Myocyte (in vitro differentiated cells): ENCODE data around the gene PARD6B. TPM values are rescaled to one million over a fixed set of nuclear protein-coding genes. Genes with fewer than 3 reads are reported as not detected.
A peak's percentile ranks its signal among the peaks of the same experiment; 100 is the strongest.
"Not testable (repeated sequence)": the region's sequence is repeated elsewhere in the genome, so short reads cannot be mapped to it uniquely, and the experiment has no call there.

Experiments
- DNase-seq: peaks from one replicate; pipeline ENCODE4 v3.0.0-alpha.2; 2012; ENCODE audit warnings: low read depth
- total RNA-seq: library from RNA; depleted of rRNA; stranded (reverse); fragments of >200 nt; gene quantifications from 2 replicates; pipeline ENCODE4 v1.2.3, GENCODE V29; 2014

The PARD6B gene
- total RNA-seq, 1 donor from 2014 or later, result 0.19 TPM

GRCh38 chr20:50771419-50772080 is 40.2 kb downstream of the PARD6B start:
- not testable (repeated sequence) for DNase-seq

DNA sequence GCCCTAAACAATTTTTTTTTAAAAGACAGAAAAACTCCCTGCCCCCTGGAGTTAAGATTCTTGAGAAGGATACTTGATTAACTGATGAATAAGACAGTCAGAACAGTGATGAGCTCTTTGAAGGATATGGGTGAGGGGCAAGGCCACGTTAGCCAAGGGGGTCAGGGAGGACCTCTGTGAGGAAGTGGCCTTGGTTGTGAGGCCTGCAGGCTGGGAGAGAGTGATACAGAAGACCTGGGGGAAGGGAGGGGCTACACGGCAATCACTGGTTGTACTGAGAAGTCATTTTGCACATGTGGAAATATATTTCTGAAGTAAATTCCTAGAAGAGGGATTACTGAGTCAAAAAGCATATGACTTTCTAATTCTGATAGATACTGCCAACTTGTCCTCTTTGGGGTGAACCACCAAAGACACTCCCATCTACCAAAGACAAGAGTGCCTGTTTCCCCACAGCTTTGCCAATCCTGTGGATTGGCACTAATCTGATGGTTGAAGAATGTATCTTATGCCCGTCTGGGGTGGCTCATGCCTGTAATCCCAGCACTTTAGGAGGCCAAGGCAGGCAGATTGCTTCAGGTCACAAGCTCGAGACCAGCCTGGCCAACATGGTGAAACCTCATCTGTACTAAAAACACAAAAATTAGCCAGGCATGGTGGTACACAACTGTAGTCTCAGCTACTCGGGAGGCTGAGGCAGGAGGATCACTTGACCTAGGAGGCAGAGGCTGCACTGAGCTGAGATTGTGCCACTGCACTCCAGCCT is 41.2 kb downstream of the PARD6B start:
- DNase-seq, result no peak

DNA sequence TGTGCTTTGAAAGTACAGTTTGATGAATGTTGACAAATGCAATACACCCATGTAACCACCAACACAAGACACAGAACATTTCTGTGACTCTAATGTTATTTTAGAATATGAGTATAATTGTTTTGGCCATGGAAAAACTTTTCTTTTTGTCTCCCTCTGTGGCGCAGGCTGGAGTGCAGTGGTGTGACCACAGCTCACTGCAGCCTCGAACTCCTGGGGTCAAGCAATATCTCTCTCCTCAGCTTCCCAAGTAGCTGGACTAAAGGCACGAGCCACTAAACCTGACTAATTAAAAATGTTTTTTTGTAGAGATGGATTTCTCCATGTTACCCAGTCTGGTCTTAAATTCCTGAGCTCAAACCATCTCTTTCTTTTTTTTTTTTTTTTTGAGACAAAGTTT is 43.1 kb downstream of the PARD6B start:
- DNase-seq, result no peak

DNA sequence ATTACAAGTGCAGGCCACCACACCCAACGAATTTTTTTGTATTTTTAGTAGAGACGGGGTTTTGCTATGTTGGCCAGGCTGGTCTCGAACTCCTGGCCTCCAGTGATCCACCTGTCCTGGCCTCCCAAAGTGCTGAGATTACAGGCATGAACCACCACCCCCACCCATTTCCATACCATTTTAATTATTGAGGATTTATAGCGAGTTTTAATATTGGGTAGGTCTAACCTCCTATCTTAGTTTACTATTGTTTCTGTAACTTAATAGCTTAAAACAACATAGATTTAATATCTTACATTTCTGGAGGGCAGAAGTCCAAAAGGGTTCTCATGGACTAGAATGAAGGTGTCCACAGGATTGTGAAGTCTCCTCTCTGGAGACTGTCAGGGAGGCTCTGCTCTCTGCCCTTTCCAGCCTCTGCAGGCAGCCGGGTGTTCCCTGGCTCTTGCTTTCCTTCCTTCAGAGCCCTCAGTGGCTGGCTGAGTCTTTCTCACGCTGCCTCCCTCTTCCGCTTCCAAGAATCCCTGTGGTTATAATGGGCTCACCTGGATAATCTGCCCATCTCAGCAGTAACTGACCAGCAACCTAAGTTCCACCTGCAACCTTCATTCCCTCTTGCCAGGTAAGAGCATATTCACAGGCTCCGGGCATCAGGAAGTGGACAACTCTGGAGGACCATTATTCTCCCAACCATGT is 44.9 kb downstream of the PARD6B start:
- DNase-seq, result no peak

- no peak for DNase-seq
Measured at GRCh38 chr20:50777373-50777772, 46.0 kb downstream of the PARD6B start.

DNA sequence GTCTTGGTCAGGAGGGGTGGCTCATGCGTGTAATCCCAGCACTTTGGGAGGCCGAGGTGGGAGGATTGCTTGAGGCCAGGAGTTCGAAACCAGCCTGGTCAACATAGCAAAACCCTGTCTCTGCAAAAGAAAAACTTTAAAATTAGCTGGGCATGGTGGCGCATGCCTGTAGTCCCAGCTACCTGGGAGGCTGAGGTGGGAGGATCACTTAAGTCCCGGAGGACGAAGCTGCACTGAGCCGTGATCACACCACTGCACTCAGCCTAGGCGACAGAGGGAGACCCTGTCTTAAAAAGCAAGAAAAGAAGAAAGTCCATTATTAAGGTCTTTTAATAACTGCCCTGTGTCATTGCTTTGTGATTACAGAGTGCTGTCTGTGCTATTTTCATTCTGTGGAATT is 47.6 kb downstream of the PARD6B start:
- DNase-seq, result not testable (repeated sequence)

- DNase-seq, result no peak
Measured at GRCh38 chr20:50783390-50783789, 52.0 kb downstream of the PARD6B start.

DNA sequence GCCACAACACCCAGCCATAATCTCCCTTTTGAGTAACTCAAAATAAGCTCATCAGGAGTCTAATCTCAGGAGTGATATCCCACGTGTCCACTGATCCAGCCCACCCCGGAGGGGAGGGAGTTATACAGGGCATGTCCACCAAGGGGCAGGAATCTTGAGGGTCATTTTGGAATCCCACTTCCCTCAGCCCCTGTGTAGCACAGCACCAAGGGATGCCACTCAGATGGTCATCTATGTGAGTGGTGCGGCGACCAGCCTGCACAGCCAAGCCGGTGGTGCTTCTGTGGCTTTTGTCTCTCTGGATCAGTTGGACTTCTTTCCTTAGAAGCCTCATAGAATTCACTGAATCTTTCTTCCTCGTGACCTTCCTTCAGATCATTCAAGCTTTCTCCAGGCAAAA is 52.5 kb downstream of the PARD6B start:
- DNase-seq, result no peak

GRCh38 chr20:50784464-50784863 is 53.1 kb downstream of the PARD6B start:
- DNase-seq, result no peak

DNA sequence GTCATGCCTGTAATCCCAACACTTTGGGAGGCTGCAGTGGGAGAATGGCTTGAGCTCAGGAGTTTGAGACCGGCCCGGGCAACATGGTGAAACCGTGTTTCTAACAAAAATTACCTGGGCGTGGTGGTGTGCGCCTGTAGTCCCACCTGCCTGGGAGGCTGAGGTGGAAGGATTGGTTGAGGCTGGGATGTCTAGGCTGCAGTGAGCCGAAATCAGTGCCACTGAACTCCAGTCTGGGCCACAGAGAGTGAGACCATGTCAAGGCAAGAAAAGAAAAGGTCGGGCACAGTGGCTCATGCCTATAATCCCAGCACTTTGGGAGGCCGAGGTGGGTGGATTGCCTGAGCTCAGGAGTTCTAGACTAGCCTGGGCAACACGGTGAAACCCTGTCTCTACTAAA is 55.3 kb downstream of the PARD6B start:
- no peak for DNase-seq

- DNase-seq, result no peak
Measured at GRCh38 chr20:50787181-50787580, 55.8 kb downstream of the PARD6B start.

DNA sequence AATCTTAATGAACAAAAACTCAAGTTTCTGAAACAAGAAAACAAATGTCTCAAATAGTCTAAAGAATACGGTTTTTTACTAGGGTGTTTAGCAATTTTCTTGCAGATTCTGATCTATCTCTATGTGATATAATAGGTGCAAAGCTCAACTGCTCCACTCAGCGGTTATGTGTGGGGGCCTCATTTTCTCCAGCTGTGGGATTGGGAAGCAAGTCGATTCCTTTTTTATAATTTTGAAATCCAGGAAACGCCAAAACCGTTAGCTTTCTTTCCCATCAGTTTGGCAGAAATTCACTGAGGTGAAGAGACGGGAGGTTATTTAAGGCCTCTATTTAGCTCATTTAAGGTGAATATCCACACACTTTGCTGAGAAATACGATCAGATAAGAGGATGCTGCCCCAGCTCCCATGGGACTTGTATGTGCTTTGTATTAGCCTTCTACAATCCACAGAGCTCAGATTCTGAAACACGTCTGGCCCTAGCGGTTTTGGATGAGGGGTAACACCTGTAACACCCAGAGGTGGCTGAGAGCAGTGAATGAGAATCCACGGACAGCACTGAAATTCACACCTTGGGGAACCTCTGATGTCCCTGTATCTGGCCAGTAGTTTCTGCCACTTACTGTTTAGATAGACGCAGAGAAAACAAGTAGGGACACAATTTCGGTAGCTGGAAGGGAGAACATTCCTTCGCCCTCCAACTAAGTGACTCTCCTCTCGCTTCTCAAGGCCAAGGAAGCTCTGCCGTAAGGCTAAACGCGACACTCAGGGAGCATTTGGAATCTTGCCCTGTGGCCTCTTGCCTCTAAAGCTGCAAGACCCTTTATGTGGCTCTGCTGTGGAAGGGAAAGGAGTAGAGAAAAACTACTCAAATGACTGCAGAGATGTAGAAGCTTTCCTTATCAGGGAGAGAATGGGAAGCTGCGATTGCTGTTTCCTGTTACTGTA is 56.9 kb downstream of the PARD6B start:
- peak; percentile 64 for DNase-seq

DNA sequence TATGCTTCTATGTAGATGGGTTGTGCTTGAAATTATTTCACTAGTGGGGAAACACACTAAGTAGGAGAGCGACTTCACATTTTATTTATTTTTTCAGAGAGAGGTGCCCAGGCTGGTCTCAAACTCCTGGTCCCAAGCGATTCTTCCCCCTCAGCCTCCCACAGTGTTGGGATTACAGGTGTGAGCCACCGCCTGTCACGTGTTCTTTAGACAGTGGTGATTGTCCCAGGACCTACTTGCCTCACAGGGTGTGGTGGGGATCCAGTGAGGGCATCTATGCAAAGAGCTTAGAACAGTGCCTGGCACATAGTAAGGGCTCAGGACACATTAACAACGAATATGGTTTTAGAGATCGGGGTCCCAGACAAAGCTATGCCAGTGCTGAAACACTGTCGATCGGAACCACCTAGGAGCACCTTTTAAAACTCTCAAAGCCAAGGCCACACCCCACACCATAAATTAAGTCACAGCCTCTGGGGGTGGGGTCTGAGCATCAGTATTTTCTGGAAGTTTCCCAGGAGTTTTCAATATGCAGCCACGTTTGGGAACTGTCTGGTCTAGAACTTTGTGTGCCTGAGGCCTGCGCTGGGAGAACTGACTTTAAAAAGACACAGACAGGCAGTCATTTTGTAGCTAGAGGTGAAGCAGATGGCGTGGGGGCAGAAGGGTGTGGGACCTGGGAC is 58.7 kb downstream of the PARD6B start:
- DNase-seq, result no peak

DNA sequence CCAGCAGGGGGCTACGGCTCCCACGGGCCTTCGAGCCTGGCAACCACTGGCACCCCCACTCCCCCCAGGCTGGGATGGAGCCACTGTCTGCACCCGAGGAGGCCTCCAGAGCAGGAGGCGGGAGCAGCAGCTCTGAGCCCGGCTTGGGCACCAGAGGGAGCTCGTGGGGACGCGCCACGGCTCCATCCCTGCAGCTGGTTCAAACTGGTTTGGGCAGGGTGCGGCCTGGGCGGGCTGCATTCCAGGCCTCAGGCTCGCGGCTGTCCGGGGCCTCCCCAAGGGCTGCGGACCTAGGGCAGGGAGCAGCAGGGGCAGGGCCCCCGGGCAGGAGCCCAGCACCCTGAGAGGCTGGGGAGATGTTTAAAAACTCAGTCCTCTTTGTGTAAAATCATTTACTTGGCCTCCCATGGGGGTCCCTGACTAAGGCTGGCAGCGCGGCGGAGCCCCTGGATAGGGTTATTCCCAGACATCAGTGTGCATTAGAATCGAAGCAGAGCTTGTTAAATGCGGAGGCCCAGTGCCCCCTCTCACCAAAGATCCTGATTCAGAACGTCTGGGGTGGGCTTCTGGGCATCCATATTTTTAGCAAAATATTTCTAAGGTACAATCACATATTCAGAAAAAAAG is 59.4 kb downstream of the PARD6B start:
- DNase-seq, result peak; percentile 95

DNA sequence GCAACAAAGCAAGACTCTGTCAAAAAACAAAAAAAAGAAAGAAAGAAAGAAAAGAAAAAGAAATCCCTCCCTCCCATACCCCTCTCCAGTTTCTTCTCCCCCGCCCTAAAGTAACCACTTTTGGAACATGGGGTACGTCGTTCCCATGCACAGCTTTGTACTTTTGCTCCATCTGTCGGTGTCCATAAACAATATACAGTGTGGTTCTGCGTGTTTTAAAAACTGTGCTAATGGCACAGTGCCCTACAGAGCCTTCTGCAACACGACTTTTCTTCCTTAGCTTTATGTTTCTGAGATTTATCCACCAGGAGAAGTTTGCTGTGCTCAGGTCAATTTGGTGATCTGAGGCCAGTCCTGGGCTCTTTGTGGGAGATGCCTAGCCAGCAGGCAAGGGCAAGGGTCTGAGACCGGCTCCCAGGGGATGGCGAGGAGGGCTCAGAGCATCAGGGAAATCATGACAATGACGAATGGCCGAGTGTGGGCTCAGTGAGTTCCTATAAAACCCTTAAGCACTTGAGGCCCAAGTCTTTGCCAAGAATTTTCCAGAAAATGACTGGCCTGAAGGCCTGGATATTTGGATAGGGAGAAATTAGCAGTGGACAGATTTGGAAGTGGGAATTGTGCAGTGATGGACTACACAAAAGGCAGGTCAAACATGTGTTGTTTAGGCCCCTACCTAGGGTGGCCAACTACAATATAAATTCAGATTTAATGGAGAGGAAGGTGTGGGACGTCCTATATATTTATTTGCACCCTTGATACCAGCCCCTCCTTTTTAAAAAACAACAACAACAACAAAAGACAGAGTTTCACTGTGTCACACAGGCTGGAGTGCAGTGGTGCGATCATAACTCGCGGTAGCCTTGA is 61.6 kb downstream of the PARD6B start:
- no peak for DNase-seq

- DNase-seq, result not testable (repeated sequence)
Measured at GRCh38 chr20:50793575-50794016, 62.2 kb downstream of the PARD6B start.

GRCh38 chr20:50794181-50794845 is 62.9 kb downstream of the PARD6B start:
- no peak for DNase-seq

DNA sequence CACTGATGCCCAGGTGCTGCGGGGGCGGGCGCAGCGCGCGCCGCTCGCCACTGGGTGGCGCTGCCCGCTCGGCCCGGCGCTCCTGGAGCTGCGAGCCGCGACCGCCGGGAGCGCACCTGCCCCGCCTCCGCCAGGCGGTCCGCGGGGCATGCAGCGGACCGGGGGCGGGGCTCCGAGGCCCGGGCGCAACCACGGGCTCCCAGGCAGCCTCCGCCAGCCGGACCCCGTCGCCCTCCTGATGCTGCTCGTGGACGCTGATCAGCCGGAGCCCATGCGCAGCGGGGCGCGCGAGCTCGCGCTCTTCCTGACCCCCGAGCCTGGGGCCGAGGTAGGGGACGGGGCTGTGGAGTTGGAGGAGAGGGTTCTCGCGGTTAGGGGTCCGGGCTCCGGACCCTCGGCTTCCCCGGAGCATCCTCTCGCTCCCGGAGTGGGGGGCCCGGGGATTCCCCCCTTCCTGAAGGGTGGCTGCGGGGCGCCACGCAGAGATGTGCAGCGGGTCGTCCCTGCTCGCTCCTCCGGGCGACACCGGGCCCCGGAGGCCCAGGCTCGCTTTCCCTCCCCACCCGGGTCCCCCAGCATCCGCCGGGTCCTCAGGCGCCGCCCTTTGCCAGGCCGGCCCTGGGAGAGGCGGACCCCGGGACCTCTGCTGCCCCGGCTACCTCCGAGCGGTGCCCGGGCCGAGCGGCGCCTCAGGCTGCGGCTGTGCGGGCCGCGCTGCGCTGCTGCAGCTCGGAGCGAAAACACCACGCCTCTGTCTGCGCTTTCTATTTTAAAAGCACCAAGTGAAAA is 63.7 kb downstream of the PARD6B start, which contains the start of gene BCAS4:
TSS of gene BCAS4 (plus strand) at position 216 of the 789 bp plus-strand sequence. CDS start at position 239, 23 bp downstream.
- DNase-seq, result peak; percentile 77
